Activated naive CD8-positive, alpha-beta T cell treated with anti-CD3 and anti-CD28 coated beads, Interleukin-2, amount 50 U/mL, for 16 hours (primary cell): ENCODE measurements around the gene PRKD1.

ENCODE experiments used
- DNase-seq: peaks from one replicate; pipeline ENCODE4 v3.0.0-alpha.2; 2020; ENCODE audit warnings: low read depth, low spot score

The PRKD1 gene

DNA sequence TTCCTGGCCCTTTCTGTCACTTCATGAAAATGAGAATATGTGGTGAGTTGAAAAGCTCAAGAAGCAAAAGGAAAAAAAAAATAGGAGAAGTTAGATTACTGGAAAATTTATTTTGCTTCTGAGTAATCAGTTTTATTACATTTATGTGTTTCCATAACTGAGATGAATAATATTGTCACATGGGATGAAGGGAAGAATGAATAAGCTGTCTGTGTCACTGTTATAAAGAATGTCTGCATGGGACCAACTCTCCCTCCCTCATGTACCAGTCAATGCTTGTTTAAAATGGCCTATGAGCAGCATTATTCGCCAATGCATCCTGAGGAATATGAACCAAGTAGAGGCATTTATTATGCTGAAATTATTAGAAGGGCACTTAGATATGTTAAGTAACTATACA, 246.3 kb downstream of the PRKD1 start:
- DNase-seq: no peak

DNA sequence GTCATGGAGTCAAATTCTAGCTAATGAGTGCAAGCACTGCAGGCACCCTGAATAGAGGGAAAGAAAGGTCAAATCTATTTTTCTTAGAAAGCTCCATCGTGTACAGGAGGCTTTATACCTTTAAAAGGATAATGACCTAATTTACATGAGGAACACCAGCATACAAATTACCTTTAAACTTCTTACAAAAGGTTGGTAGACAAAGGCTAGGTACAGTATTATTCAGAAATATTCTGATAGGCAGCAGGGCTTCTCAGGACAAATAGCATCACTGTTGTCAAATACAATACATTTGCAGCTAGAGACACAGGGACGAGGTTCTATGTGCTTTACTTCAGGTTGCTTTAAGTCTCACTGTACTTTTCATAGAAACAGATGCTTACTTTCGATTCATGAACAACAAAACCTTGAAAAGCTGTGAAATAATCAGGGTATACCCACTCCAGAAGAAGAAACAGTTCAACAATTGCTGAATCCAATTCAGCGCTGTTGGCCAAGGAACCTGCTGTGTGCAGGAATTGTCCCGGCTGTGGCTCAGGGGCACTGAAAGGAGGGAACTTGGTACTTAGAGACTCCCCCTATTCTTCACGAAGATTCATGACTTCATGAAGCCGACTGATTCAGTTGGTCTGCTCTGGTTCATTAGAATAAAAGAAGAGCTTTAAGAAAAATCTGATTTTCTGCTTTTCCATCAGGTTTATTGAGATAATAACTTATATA, 252.9 kb downstream of the PRKD1 start:
- DNase-seq: no peak

DNA sequence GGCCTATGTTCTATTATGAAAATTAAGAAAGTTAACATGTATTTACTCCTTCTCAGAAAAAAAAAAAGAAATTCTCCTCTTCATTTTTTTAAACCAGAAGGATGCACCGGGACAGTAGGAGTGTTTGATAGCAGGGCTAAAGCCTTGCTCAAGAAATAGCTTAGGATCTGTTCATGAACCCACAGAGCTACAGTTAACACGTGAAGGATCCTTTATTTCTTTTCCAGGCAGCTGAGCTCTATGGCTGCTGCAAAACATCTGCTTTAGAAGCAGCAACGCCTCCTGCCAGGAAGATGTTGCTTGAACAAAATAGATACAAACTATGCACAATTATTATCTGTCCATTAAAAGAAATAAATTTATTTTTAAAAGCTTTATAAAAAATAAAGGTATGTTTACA, 254.8 kb downstream of the PRKD1 start:
- no peak for DNase-seq

DNA sequence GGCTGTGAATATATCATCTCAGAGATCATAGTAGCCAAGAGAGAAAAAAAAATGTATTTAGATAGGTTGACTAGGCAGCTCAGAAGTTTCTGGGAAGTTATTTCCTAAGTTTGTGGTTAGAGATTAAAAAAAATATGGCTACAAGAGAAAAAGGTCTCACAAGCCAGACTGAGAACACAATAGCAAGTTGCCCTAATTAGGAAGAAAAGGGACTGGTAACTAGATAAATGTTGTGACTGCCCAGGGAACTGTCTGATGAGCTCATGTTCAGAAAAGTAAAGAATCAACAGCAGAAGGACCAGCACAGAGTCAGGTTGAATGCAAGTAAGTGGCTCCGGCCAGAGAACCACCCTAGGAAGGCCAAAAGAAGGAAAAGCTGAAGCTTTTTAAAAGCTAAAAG, 256.6 kb downstream of the PRKD1 start:
- no peak for DNase-seq

DNA sequence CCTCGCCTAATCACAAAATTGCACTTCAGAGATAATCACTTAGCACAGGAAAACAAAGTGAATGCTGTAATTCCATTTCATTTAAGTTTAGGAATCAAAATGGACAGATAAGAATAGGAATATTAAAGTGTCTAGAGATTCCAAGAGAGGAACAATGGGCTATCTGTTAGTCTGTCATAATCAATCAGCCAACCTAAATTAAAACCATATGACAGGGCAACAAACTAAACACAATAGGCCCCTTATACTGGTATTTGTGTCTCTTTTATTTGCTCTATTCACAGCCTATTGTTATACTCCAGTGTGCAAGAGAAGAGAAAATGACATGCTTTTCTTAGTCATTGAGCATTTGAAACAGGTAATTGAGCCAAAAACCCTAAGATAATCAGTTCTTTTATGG, 259.4 kb downstream of the PRKD1 start:
- no peak for DNase-seq

DNA sequence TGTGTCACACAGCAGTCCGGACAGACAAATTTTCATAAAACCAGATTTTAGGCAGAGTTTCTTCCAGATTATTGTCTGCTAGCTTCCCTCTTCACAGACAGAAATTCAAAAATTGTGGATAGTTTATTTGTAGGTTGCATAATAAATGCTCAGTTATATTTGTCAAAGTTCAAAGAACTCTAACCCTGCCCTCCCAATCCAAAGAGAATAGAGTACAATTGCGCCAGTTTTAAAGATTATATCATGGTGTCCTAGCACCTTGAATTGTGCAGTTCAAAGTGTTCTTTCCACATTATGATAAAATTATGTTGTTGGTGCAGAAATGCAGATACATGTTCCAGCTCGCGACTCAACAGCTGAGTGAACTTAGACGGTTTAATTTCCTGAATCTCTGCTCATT, 263.1 kb downstream of the PRKD1 start:
- DNase-seq: no peak

DNA sequence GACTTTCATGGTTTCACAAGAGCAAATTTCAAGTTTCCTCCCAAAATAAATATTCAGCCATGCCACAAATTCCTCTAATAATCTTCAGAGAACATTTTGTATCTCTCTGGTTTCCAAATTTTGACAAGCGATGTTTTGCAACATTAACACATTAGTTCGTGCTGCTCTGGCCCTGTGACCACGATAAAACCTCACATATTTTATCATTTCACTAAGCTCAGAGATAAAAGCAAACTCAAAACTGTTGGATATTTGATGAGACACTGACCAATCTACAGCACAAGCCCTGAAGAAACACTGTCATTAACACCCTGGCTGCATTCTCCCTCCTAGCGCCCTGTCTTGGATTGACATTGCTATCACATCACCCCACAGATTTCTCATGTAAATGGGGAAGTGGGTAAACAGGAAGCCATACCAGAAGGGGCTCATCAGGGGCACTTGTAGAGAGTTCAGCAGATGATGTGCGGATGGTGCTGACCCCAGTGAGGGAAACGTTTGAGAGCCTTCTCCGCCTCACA, 264.3 kb downstream of the PRKD1 start:
- no peak for DNase-seq

DNA sequence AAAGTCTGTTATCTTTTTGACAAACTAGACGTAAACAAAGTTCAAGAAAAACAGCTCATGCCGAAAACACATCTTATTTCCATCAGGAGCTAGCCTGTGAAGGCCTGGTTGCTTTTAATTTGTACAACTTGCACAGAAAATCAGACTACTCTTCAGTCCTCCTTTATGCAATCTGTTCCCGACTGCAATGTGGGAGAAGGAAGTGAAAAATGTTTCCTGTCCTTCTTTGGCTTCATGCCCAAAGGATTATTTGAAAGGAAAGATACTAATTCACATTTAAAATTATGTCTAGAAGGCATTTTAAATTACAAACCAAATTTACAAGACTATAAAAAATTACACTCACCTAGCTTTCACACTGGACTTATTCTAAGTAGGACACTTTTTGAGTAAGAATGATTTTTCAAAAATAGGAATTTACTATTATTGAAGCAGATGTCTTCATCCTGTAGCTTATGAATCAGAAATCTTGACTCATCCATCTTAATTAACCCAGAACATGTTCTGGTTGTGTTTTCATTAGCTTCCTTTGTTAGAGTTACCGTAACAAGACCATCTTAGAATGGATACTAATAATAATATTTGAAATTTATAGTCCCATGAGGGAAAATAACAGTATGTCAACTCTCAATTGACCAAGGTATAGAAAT, 272.6 kb downstream of the PRKD1 start:
- no peak for DNase-seq

DNA sequence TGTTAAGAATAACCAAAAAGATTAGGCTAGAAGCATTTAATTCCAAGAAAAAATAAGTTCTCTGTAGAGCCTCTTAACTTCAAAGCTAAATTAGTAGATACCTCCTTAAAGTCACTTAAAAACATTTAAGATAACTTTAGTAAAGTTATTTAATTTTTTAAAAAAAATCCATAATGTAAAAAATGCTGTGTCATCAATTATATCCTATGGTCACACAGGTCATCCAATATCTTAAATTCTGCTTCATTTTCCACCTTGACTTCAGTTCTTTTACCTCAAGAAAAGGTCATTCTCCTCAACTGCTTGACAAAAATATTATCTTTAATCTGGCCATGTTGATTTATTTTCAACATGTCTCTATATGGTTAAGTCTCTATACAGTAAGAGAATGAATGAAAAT, 274.3 kb downstream of the PRKD1 start:
- no peak for DNase-seq

DNA sequence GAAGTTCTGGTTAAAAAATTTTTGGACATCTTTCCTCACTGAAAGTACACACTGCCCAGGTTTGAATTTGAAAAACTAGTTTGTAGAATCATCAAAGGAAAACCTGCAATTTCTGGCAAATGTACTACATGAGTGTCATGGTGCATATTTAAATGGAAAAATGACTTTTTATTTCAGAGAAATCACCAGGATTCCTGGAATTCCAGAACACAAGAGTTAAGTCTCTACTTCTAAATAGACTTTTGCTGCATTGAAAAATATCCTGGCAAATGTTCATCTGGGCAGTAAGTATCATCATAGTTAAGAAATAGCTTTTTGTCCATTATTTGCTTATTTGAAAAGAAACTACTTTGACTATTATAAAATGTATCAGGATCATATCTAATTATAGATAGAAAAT, 275.1 kb downstream of the PRKD1 start:
- no peak for DNase-seq

DNA sequence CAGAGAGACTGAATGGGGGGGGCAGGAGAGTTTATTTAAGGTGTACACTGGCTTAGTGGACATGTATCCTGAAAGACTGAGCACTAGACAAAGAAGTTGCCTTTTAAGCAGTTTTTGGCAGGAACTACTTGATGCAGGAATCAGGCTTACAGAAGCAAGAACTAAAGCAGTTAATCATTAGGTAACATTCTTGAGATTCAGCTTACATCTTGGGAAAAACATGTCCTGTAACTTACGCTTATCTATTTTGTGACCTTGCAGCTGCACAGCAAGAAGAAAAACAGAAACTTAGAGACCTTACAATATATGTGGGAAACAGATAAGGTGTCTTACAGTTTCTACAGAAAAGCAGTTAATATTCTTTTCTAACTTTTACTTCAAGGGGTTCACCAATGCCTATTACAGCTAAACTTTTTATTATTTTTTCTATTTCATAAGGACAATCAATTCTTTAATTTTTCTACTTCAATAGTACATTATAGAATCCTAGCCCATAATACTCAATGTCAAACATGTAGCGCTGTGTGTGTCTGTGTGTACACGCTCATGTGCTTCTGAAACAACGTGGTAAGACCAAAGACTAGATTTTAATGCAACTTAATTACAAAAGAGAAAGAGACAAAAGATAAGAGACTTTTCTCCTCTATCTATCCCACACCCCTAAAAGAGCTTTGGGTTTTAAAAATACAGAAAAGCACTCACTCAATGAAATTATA, 276.9 kb downstream of the PRKD1 start:
- no peak for DNase-seq

DNA sequence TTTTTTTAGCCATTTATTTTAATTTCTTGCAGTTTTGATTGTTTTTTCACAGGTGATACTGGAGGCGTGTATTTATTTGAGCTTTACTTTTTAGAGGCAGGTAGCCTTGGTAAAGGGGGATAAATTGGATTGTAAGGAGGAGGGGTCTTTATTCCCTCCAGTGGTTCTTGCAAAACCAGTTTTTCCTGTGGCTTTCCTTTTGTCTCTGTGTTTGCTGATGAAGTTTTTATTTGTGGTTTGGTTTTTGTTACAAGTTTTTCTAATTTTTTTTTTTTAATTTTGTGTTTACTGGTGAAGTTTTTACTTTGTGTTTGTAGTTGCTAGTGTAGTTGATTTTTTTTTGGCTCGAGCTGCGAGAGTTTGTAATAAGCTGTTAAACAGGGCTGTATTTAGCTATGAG, 278.5 kb downstream of the PRKD1 start:
- no peak for DNase-seq

DNA sequence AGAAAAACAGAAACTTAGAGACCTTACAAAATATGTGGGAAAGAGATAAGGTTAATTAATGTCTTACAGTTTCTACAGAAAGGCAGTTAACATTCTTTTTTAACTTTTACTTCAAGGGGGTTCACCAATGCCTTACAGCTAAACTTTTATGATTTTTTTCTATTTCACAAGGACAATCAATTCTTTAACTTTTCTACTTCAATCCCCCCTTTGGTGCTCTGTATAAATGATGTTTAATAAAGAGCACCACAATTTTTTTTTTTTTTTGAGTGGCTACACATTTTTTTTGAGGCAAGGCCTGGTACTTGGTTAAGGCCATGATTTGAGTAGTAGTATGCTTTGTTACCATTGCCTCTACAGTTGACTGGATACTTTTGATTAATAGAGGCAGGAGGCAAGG, 279.6 kb downstream of the PRKD1 start:
- DNase-seq: no peak

DNA sequence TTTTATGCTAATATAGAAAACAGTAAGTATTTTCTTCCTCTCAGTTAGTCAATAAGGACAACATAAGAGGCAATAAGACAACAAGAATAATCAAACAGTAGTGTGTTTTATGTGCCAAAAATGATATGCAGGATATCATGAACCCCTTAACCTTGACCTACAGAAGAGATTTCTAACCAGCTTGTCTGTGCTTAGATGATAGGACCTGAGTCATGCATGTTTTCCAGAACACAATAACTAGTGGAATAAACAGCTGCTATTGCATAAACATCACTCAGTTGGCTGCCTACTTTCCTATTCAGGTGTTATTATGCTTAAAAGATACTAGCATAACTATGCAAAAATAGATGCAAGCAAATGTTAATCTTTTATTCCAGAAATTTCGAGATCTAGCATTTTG, 282.5 kb downstream of the PRKD1 start:
- DNase-seq: no peak

DNA sequence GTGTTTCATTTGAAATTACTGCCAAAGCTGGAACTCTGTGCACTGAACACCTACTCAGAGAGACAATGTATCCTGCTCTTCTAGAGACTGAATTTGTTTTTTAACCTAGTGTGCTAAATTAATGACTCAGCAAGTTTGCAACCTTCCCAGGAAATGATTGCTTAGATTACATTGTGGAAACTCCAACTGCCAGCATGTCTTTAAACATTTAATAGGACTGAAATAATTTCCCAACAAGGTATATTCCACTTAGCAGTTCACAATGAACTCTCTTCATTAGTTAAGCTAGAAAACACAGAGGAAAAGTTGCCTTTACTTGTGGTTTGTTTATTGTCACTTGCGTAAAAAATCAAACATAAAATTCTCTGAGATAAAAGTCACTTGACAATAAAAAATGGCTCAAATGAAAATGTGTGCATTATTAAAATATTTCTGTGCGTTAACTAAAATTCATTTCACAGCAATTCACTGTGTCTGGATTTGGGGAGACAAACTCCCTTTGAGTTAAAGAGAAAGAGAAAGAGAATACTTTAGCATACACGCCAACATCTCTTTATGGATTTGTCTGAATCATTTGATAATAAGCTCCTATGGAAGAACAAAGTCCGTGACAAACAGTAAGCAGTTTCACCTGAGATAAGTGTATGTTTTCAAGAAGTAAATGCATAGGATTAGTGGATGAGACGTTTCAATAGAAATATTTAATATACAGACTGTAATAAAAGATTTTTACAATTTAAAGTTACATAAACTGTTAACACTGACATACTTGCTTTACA, 284.0 kb downstream of the PRKD1 start:
- no peak for DNase-seq

DNA sequence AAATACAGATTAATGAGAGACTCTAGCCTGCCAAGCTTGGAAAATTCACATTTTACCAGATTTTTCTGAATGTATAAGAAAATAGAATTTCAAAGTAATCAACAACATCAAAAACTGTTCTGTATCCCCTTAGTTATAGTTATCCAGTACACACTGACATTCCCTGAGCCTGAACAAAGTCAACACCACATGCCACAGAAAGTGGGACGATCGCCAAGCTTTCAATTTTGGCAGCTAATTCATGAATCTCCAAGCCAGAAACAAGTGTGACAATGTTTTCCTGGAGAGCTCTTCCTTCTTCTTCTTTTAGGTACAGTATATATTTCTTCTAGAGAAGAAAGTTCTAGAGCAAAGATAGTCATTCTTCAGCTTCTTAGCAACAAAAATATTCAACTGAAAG, 290.2 kb downstream of the PRKD1 start:
- no peak for DNase-seq

DNA sequence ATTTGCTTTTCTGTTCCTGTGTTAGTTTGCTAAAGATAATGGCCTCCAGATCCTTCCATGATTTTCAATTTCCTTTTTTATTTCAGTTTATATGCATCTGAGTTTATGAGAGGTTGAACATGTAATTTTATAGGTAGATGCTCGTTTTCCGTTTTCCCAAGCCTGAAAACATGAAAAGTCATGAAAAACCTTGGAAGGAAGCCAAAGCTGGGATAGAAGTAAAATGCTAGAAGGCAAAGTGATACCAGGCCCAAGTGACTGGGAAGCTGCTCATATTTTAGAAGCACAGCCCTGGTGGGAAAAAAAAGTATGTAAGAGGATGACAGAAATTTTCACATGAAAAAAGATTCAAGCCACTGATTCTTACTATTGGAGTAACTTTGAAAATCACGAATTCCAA, 290.8 kb downstream of the PRKD1 start:
- no peak for DNase-seq

DNA sequence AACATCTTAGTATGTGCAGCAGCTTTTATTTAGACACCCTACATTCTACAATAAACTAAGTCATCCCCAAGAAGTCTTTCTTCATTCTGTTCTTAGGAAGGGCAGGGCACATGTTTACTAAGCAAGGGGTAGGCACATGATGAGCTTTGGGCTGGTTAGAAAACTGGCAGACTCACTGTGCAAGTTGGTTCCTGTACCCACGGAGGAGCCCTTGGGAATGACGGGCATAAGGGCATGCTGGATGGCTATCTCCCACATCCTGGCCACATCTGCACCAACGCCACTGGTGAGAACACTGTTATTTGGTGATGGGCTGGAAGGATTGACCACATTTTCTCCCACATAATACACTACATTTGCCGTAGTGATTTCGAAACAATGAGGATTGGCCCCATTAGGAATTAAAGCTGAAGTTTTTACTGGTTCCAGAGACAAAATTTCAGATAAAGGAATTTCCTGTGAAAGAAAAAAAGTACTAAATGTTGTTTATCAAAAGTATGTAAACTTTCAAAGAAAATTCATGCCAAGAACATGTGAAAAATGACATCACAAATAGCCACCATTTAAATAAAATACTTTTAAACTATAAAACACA, 297.0 kb downstream of the PRKD1 start:
- DNase-seq: no peak

DNA sequence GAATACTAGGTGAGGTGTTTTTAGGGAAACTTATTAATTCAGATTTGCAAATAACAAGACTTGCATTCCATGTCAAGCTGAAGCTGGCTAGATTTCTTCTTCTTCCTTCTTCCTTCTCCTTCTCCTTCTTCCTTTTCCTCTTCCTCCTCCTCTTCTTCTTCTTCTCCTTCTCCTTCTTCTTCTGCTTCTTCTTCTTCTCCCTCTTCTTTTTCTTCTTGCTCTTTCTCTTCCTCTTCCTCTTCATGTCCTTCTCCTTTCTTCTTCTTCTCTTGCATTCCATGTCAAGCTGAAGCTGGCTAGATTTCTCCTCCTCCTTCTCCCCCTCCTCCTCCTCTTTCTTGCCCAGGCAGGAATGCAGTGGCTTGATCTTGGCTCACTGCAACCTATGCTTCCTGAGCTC, 297.8 kb downstream of the PRKD1 start:
- no peak for DNase-seq

DNA sequence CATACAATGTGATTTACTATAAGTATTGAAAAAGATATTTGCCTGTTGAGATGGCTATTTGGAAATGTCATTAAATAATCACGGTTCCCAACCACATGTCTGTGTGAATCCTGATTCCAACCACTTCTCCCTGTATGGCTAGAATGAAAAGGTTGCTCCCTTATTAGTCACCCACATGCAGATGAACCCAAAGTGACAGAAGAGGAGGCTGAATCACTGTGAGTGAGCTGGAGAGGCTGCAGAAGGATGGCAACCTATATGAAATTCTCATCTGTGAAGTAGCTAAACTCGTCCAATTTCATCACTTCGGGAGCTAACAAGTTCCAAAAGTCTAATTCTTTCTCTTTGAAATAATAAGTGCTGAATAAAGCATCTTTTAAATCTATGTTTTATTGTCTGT, 300.5 kb downstream of the PRKD1 start:
- no peak for DNase-seq

DNA sequence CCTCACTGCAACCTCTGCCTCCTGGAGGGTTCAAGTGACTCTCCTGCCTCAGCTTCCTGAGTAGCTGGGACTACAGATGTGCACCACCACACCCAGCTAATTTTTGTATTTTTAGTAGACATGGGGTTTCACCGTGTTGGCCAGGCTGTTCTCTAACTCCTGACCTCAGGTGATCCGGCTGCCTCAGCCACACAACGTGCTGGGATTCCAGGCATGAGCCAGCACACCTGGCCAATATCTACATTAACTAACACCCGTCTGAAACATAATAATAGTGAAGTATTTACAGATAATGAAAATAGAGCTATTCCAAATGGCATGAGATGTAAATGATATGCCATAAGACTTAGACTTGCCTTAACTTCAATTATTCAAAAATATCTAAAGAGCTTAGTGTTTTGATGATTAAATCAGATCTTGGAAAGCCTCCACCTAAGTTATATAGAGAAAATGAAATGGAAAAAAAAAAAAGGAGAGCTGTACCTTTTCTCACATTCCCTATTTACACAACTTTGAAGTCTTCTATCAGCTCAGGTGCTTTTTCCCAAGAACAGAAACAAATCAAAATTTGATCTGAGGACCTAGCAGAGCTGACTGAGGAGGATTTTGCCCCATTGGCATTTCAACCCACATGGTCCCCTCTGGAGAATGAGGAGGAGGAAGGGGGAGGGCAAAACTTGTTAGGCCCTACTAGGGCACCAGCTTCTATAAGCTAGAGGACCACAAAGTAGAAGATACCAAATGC, 309.2 kb downstream of the PRKD1 start:
- no peak for DNase-seq
